Natural killer cell (primary cell): Measurements from ENCODE around the gene HIKESHI. TPM values are rescaled to one million over a fixed set of nuclear protein-coding genes. Genes with fewer than 3 reads are reported as not detected.

Experiments used
- ATAC-seq, 3 donors: fragments of 150-1000 bp in 2 of 3; fragments of 200-7000 bp in 1 of 3; cut with Tn5 transposase; 1 replicate in 1 of 3; 2 replicates in 2 of 3; pipeline ENCODE4 v1.10.0; 2021; ENCODE audit warnings: mild to moderate bottlenecking in 2 of 3, moderate library complexity in 2 of 3
- DNase-seq, 2 donors: peaks; one replicate each; pipeline versions ENCODE4 v3.0.0 to v3.0.0-alpha.2; 2013 to 2021; ENCODE audit warnings: mixed read lengths in 1 of 2
- H3K27ac ChIP-seq: one replicate; pipeline ENCODE4 v1.5.1; 2013; ENCODE audit warnings: mild to moderate bottlenecking, low read length
- H3K27me3 ChIP-seq: one replicate; pipeline ENCODE4 v1.6.1; 2013; ENCODE audit warnings: low read length; ENCODE audit not compliant: control insufficient read depth, insufficient read depth
- H3K36me3 ChIP-seq: one replicate; pipeline ENCODE4 v1.6.1; 2013; ENCODE audit warnings: low read length; ENCODE audit not compliant: control insufficient read depth, insufficient read depth
- H3K4me1 ChIP-seq: one replicate; pipeline ENCODE4 v1.6.1; 2013; ENCODE audit warnings: low read length; ENCODE audit not compliant: control insufficient read depth, insufficient read depth
- H3K4me3 ChIP-seq: one replicate; pipeline ENCODE4 v1.5.1; 2013; ENCODE audit warnings: low read length
- H3K9me3 ChIP-seq: one replicate; pipeline ENCODE4 v1.6.1; 2013; ENCODE audit warnings: low read length; ENCODE audit not compliant: control insufficient read depth, insufficient read depth
- H3K27ac Mint-ChIP-seq, 2 donors: one replicate each; pipeline ENCODE4 v1.8.0; 2022; ENCODE audit warnings: mild to moderate bottlenecking in 2 of 2, mixed read lengths in 2 of 2, moderate library complexity in 1 of 2
- H3K27me3 Mint-ChIP-seq, 2 donors: one replicate each; pipeline ENCODE4 v1.8.0; 2022; ENCODE audit warnings: low read depth in 2 of 2, mixed read lengths in 2 of 2
- H3K36me3 Mint-ChIP-seq: one replicate; pipeline ENCODE4 v1.8.0; 2022; ENCODE audit warnings: mixed read lengths
- H3K4me1 Mint-ChIP-seq, 2 donors: one replicate each; pipeline ENCODE4 v1.8.0; 2022; ENCODE audit warnings: mixed read lengths in 2 of 2
- H3K4me3 Mint-ChIP-seq: one replicate; pipeline ENCODE4 v1.8.0; 2022; ENCODE audit warnings: mild to moderate bottlenecking, moderate library complexity, mixed read lengths
- H3K9me3 Mint-ChIP-seq, 2 donors: one replicate each; pipeline ENCODE4 v1.8.0; 2022; ENCODE audit warnings: mixed read lengths in 2 of 2
- WGBS: methylation state at CpG from one replicate; pipeline ENCODE4 v1.1.7; 2013; ENCODE audit warnings: missing lambda C conversion rate; ENCODE audit not compliant: insufficient coverage; 5-methylcytosine and 5-hydroxymethylcytosine counted together
- intact Hi-C: fragments of 100-400 bp; cut with micrococcal nuclease; formaldehyde crosslinking; loops from one replicate; pipeline ENCODE4 v1.14.2; 2022
- total RNA-seq, 4 donors: library from RNA; stranded (reverse); fragments of 120-200 nt in 1 of 4; gene quantifications; one replicate each; pipeline versions ENCODE4 v1.2.3 to v1.2.4, GENCODE V29; 2013 to 2022
- TF ChIP-seq, protein P1 (sequence below): fragments of 200-600 bp; IDR thresholded peaks from one replicate; pipeline ENCODE4 v1.8.0; 2022; ENCODE audit warnings: antibody characterized with exemption

HIKESHI gene
- total RNA-seq, 3 donors from 2014 or later (not counting 1 experiment from before 2014, with no cell fraction given) = 12.7 to 24.2 (median 18.2) TPM

GRCh38 chr11:86275493-86276370 is 26.3 kb upstream of the HIKESHI start:
- Histone ChIP-seq H3K36me3 (peaks cover 52% of the 10 kb centered on the region), H3K9me3 (no peaks in the 10 kb centered on the region), H3K27me3 (no peaks in the 10 kb centered on the region), H3K27ac (no peak overlapping the region), H3K4me1 (no peaks in the 10 kb centered on the region), H3K4me3 (no peak overlapping the region)
- Mint-ChIP-seq H3K9me3 (no peaks in the 10 kb centered on the region), H3K27me3 (no peaks in the 10 kb centered on the region), H3K36me3 (peaks cover 1% of the 10 kb centered on the region), H3K4me3 (no peak overlapping the region), H3K4me1 (peaks cover 15 to 20% of the 10 kb centered on the region in 2 donors), H3K27ac (peak overlapping the region in 1 of 2 donors; percentile 69)
- intact Hi-C loops = no loop called here
- no peak for ATAC-seq
- 93% methylated on average over 2 of the region's 2 CpGs for WGBS
- TF ChIP-seq, protein P1, sequence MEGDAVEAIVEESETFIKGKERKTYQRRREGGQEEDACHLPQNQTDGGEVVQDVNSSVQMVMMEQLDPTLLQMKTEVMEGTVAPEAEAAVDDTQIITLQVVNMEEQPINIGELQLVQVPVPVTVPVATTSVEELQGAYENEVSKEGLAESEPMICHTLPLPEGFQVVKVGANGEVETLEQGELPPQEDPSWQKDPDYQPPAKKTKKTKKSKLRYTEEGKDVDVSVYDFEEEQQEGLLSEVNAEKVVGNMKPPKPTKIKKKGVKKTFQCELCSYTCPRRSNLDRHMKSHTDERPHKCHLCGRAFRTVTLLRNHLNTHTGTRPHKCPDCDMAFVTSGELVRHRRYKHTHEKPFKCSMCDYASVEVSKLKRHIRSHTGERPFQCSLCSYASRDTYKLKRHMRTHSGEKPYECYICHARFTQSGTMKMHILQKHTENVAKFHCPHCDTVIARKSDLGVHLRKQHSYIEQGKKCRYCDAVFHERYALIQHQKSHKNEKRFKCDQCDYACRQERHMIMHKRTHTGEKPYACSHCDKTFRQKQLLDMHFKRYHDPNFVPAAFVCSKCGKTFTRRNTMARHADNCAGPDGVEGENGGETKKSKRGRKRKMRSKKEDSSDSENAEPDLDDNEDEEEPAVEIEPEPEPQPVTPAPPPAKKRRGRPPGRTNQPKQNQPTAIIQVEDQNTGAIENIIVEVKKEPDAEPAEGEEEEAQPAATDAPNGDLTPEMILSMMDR = no peak
- DNase-seq = no peak

GRCh38 chr11:86277741-86278140 is 24.3 kb upstream of the HIKESHI start:
- ATAC-seq (no peak), DNase-seq (no peak)
- no peak overlapping the region for H3K27ac Mint-ChIP-seq
- Histone ChIP-seq H3K27me3 (no peaks in the 10 kb centered on the region), H3K27ac (no peak overlapping the region), H3K4me1 (no peaks in the 10 kb centered on the region), H3K9me3 (no peaks in the 10 kb centered on the region), H3K36me3 (peaks cover 48% of the 10 kb centered on the region), H3K4me3 (no peak overlapping the region)
- TF ChIP-seq, protein P1 = no peak
- H3K4me3 Mint-ChIP-seq = no peak overlapping the region
- H3K36me3 Mint-ChIP-seq = no peaks in the 10 kb centered on the region
- H3K4me1 Mint-ChIP-seq = peaks cover 15 to 20% of the 10 kb centered on the region in 2 donors
- H3K27me3 Mint-ChIP-seq = no peaks in the 10 kb centered on the region
- no peaks in the 10 kb centered on the region for H3K9me3 Mint-ChIP-seq
- 100% methylated on average over 1 of the region's 1 CpG for WGBS
- intact Hi-C loops = no loop called here

DNA sequence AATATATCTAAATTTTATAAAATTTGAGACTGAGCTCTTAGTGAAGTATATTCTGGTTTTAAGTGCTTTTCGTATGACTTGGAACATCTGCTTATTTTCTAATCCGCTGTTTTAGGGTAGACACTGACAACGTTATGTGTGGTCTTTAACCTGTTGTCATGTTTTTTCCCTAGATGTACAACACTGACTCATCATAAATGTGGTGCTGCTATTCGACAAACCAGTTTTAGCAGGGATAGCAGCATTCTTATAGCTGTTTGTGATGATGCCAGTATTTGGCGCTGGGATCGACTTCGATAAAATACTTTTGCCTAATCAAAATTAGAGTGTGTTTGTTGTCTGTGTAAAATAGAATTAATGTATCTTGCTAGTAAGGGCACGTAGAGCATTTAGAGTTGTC is 23.8 kb upstream of the HIKESHI start:
- H3K36me3 Mint-ChIP-seq = no peaks in the 10 kb centered on the region
- H3K4me1 Mint-ChIP-seq = peaks cover 15 to 20% of the 10 kb centered on the region in 2 donors
- DNase-seq (no peak), ATAC-seq (no peak)
- WGBS = 94% methylated on average over 7 of the region's 8 CpGs
- intact Hi-C loops = no loop called here
- H3K4me1 ChIP-seq = no peaks in the 10 kb centered on the region
- H3K36me3 ChIP-seq = peaks cover 45% of the 10 kb centered on the region
- TF ChIP-seq, protein P1 = no peak
- no peak overlapping the region for H3K4me3 ChIP-seq
- H3K27ac ChIP-seq = no peak overlapping the region
- no peaks in the 10 kb centered on the region for H3K9me3 Mint-ChIP-seq
- no peak overlapping the region for H3K4me3 Mint-ChIP-seq
- no peaks in the 10 kb centered on the region for H3K27me3 ChIP-seq
- no peak overlapping the region for H3K27ac Mint-ChIP-seq
- no peaks in the 10 kb centered on the region for H3K9me3 ChIP-seq
- H3K27me3 Mint-ChIP-seq = no peaks in the 10 kb centered on the region
